Forelimb muscle (tissue), 1 donor: ENCODE data around the gene CTTNBP2NL. TPM values are rescaled to one million over a fixed set of nuclear protein-coding genes. Genes with fewer than 3 reads are reported as not detected.
"Not testable (repeated sequence)": the region's sequence is repeated elsewhere in the genome, so short reads cannot be mapped to it uniquely, and the experiment has no call there.

ENCODE experiments used
- DNase-seq: peaks from one replicate; pipeline ENCODE4 v3.0.0-alpha.2; 2013; ENCODE audit warnings: low read depth
- polyA plus RNA-seq: library from polyadenylated mRNA; unstranded; fragments of 120-200 nt; gene quantifications from one replicate; pipeline ENCODE4 v1.2.1, GENCODE V29; 2013; ENCODE audit not compliant: insufficient read length

Gene CTTNBP2NL
- polyA plus RNA-seq, 1 donor, result 14.0 TPM

GRCh38 chr1:112461200-112461871, 65.3 kb downstream of the CTTNBP2NL start:
- DNase-seq, result no peak

GRCh38 chr1:112462953-112463279, 66.9 kb downstream of the CTTNBP2NL start:
- DNase-seq, result no peak

- no peak for DNase-seq
Measured at GRCh38 chr1:112464501-112464900, 68.5 kb downstream of the CTTNBP2NL start.

- no peak for DNase-seq
Measured at GRCh38 chr1:112465122-112465521, 69.1 kb downstream of the CTTNBP2NL start.

- DNase-seq, result peak; percentile 88
Measured at GRCh38 chr1:112466078-112466660, 70.2 kb downstream of the CTTNBP2NL start.

GRCh38 chr1:112470324-112470723, 74.3 kb downstream of the CTTNBP2NL start:
- DNase-seq, result not testable (repeated sequence)

GRCh38 chr1:112470966-112471365, 75.0 kb downstream of the CTTNBP2NL start:
- DNase-seq, result no peak

GRCh38 chr1:112472142-112472541, 76.1 kb downstream of the CTTNBP2NL start:
- DNase-seq, result no peak

GRCh38 chr1:112477550-112477949, 81.5 kb downstream of the CTTNBP2NL start:
- no peak for DNase-seq

GRCh38 chr1:112478314-112478713, 82.3 kb downstream of the CTTNBP2NL start:
- DNase-seq, result no peak

- DNase-seq, result not testable (repeated sequence)
Measured at GRCh38 chr1:112486063-112486462, 90.0 kb downstream of the CTTNBP2NL start.

GRCh38 chr1:112487686-112488085, 91.7 kb downstream of the CTTNBP2NL start:
- DNase-seq, result not testable (repeated sequence)

- DNase-seq, result no peak
Measured at GRCh38 chr1:112488141-112488540, 92.1 kb downstream of the CTTNBP2NL start.

GRCh38 chr1:112492076-112492475, 96.1 kb downstream of the CTTNBP2NL start:
- DNase-seq, result no peak

GRCh38 chr1:112493351-112493750, 97.3 kb downstream of the CTTNBP2NL start:
- no peak for DNase-seq

- DNase-seq, result no peak
Measured at GRCh38 chr1:112496290-112496689, 100.3 kb downstream of the CTTNBP2NL start.

GRCh38 chr1:112501810-112502641, 106.0 kb downstream of the CTTNBP2NL start:
- DNase-seq, result no peak

- no peak for DNase-seq
Measured at GRCh38 chr1:112502826-112503225, 106.8 kb downstream of the CTTNBP2NL start.

GRCh38 chr1:112504001-112504660, 108.1 kb downstream of the CTTNBP2NL start:
- no peak for DNase-seq

- DNase-seq, result no peak
Measured at GRCh38 chr1:112504661-112505399, 108.8 kb downstream of the CTTNBP2NL start.

- DNase-seq, result no peak
Measured at GRCh38 chr1:112505400-112505785, 109.4 kb downstream of the CTTNBP2NL start.

- DNase-seq, result no peak
Measured at GRCh38 chr1:112505878-112506277, 109.9 kb downstream of the CTTNBP2NL start.
